ENCODE results near the gene ARHGEF7. TPM values are rescaled to one million over a fixed set of nuclear protein-coding genes. Genes with fewer than 3 reads are reported as not detected.

Gene ARHGEF7
- total RNA-seq, 1 donor from 2014 or later: 41.3 TPM

- intact Hi-C loops (cut with DNase I): loop anchor here (5.0 kb wide), 2 partner anchors 34 to 129 kb away; no protein-coding TSS in a partner anchor
- DNase-seq (ENCODE audit: low spot score): no peak
Measured at GRCh38 chr13:111280681-111281585, 165.8 kb downstream of the ARHGEF7 start.

- intact Hi-C loops (cut with DNase I): loop anchor here (5.0 kb wide), 2 partner anchors 35 to 130 kb away; no protein-coding TSS in a partner anchor
- DNase-seq (ENCODE audit: low spot score): no peak
Measured at GRCh38 chr13:111281751-111282311, 166.7 kb downstream of the ARHGEF7 start.

GRCh38 chr13:111282425-111282824 lies 167.3 kb downstream of the ARHGEF7 start:
- no peak for DNase-seq (ENCODE audit: low spot score)
- intact Hi-C loops (cut with DNase I): loop anchor here (5.0 kb wide), 2 partner anchors 35 to 130 kb away; no protein-coding TSS in a partner anchor

- DNase-seq (ENCODE audit: low spot score): no peak
- intact Hi-C loops (cut with DNase I): loop anchor here (5.0 kb wide), 2 partner anchors 36 to 131 kb away; no protein-coding TSS in a partner anchor
Measured at GRCh38 chr13:111282997-111283396, 167.9 kb downstream of the ARHGEF7 start.

- intact Hi-C loops (cut with DNase I): loop anchor here (5.0 kb wide), 2 partner anchors 36 to 131 kb away; no protein-coding TSS in a partner anchor
- no peak for DNase-seq (ENCODE audit: low spot score)
Measured at GRCh38 chr13:111283457-111283856, 168.3 kb downstream of the ARHGEF7 start.

- intact Hi-C loops (cut with DNase I): loop anchor here (5.0 kb wide), 2 partner anchors 37 to 132 kb away; no protein-coding TSS in a partner anchor
Measured at GRCh38 chr13:111283991-111284390, 168.9 kb downstream of the ARHGEF7 start.

GRCh38 chr13:111284565-111284964 lies 169.5 kb downstream of the ARHGEF7 start:
- DNase-seq (ENCODE audit: low spot score): no peak
- intact Hi-C loops (cut with DNase I): loop anchor here (5.0 kb wide), 2 partner anchors 37 to 132 kb away; no protein-coding TSS in a partner anchor

More at GRCh38 chr13:111283991-111284390, 168.9 kb downstream of the ARHGEF7 start:
- no peak for DNase-seq (ENCODE audit: low spot score)

- DNase-seq (ENCODE audit: low spot score): no peak
- intact Hi-C loops (cut with DNase I): no loop called here
Measured at GRCh38 chr13:111286162-111286561, 171.1 kb downstream of the ARHGEF7 start.

GRCh38 chr13:111286749-111287148 lies 171.6 kb downstream of the ARHGEF7 start:
- intact Hi-C loops (cut with DNase I): no loop called here
- no peak for DNase-seq (ENCODE audit: low spot score)

- no peak for DNase-seq (ENCODE audit: low spot score)
- intact Hi-C loops (cut with DNase I): no loop called here
Measured at GRCh38 chr13:111287201-111287600, 172.1 kb downstream of the ARHGEF7 start.

- DNase-seq (ENCODE audit: low spot score): no peak
- intact Hi-C loops (cut with DNase I): no loop called here
Measured at GRCh38 chr13:111288276-111288675, 173.2 kb downstream of the ARHGEF7 start.

GRCh38 chr13:111289251-111289650 lies 174.1 kb downstream of the ARHGEF7 start:
- intact Hi-C loops (cut with DNase I): no loop called here
- DNase-seq (ENCODE audit: low spot score): no peak

GRCh38 chr13:111291908-111292307 lies 176.8 kb downstream of the ARHGEF7 start:
- no peak for DNase-seq (ENCODE audit: low spot score)

GRCh38 chr13:111292710-111293485 lies 177.8 kb downstream of the ARHGEF7 start:
- intact Hi-C loops (cut with DNase I): no loop called here
- DNase-seq (ENCODE audit: low spot score): no peak

More at GRCh38 chr13:111291908-111292307, 176.8 kb downstream of the ARHGEF7 start:
- intact Hi-C loops (cut with DNase I): no loop called here

- no peak for DNase-seq (ENCODE audit: low spot score)
- intact Hi-C loops (cut with DNase I): no loop called here
Measured at GRCh38 chr13:111295886-111296285, 180.8 kb downstream of the ARHGEF7 start.

- intact Hi-C loops (cut with DNase I): no loop called here
- no peak for DNase-seq (ENCODE audit: low spot score)
Measured at GRCh38 chr13:111296417-111296816, 181.3 kb downstream of the ARHGEF7 start.

GRCh38 chr13:111298214-111298975 lies 183.3 kb downstream of the ARHGEF7 start:
- intact Hi-C loops (cut with DNase I): no loop called here

GRCh38 chr13:111302045-111302726 lies 187.1 kb downstream of the ARHGEF7 start:
- DNase-seq (ENCODE audit: low spot score): no peak
- intact Hi-C loops (cut with DNase I): no loop called here

More at GRCh38 chr13:111298214-111298975, 183.3 kb downstream of the ARHGEF7 start:
- no peak for DNase-seq (ENCODE audit: low spot score)
